Renal cortical epithelial cell (primary cell): Measurements from ENCODE around the gene PPFIA4. TPM values are rescaled to one million over a fixed set of nuclear protein-coding genes. Genes with fewer than 3 reads are reported as not detected.
A peak's percentile ranks its signal among the peaks of the same experiment; 100 is the strongest.

ENCODE experiments used
- DNase-seq: peaks from one replicate; pipeline ENCODE4 v3.0.0-alpha.2; 2011; ENCODE audit warnings: low read depth
- total RNA-seq: library from RNA; depleted of rRNA; stranded (reverse); fragments of >200 nt; gene quantifications from 2 replicates; pipeline ENCODE4 v1.2.3, GENCODE V29; 2014

The PPFIA4 gene
- total RNA-seq, 1 donor from 2014 or later: 12.4 TPM

- DNase-seq: no peak
Measured at GRCh38 chr1:203099805-203100515, 73.7 kb downstream of the PPFIA4 start.

- DNase-seq: peak; percentile 55
Measured at GRCh38 chr1:203100516-203100869, 74.2 kb downstream of the PPFIA4 start.

GRCh38 chr1:203101813-203102634 is 75.7 kb downstream of the PPFIA4 start:
- no peak for DNase-seq

DNA sequence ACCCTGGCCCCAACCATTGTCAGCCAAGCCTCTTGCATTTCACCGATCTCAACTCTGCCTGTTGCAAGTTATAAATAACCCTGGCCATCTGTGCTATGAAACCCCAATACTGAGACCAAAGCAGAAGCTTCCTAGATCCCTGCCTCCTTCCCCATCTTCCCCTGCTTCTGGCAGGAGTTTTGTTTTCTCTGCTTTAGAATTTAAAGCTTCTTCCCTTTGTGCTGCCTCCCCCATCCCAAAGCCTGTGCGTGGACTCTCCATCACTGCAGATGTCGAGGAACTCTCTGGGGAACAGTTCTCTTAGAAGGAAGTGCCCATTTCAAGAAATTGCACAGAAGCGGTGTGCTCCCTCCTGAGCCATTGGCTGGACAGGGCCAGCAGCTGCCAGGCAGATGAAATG is 76.9 kb downstream of the PPFIA4 start:
- DNase-seq: no peak

DNA sequence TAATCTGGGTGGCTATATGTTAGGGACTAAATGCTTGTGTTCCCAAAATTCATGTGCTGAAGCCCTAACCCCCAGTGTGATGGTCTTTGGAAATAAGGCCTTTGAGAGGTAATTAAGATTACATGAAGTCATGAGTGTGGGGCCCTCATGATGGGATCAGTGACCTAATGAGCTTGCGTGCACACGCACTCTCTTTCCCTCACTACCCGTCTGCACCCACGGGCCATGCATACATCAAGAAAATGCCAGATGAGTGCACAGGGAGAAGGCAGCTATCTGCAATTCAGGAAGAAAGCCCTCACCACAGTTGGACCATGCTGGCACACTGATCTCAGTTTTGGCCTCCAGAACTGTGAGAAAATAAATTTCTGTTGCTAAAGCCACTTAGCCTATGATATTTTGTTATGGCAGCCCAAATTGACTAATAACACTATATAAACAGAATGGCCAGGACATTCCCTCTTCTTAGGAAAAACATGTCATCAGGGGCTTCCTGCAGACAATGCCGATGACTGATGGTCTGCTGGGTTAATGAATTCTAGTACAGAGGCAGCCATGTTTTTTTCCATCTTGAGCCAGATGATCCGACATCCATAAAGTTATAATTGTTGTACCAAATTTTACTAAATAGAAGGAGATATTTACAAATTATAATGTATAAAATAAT is 77.7 kb downstream of the PPFIA4 start:
- DNase-seq: no peak

DNA sequence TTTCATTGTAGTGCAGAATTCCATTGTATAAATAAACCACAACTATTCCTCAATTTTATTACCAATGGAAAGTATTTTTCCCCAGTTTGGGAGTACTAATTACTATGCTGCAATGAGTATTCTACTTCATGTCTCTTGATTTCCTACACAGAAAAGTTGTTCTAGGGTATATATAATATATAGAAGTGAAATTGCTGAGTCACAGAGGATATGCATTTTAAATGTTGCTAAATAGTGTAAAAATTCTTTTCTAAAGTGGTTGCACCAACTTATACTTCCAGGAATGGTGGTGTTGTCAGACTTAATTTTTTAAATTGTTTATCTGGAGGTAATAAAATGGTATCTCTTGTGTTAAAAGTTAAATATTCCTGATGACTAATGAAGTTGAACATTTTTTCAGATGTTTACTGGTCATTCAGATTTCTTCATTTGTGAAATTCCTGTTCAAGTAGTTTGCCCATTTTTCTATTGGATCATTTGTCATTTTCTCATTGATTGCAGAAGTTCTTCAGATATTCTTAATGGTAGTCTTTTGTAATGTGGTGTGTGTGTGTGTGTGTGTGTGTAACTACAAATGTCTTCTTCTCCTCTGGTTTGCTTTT is 78.6 kb downstream of the PPFIA4 start:
- DNase-seq: no peak

- DNase-seq: no peak
Measured at GRCh38 chr1:203112475-203112874, 86.2 kb downstream of the PPFIA4 start.

GRCh38 chr1:203113308-203113707 is 87.0 kb downstream of the PPFIA4 start:
- no peak for DNase-seq

- no peak for DNase-seq
Measured at GRCh38 chr1:203114202-203114601, 87.9 kb downstream of the PPFIA4 start.

GRCh38 chr1:203116091-203116820 is 90.0 kb downstream of the PPFIA4 start:
- no peak for DNase-seq

- peak; percentile 36 for DNase-seq
Measured at GRCh38 chr1:203117611-203118575, 91.6 kb downstream of the PPFIA4 start.

DNA sequence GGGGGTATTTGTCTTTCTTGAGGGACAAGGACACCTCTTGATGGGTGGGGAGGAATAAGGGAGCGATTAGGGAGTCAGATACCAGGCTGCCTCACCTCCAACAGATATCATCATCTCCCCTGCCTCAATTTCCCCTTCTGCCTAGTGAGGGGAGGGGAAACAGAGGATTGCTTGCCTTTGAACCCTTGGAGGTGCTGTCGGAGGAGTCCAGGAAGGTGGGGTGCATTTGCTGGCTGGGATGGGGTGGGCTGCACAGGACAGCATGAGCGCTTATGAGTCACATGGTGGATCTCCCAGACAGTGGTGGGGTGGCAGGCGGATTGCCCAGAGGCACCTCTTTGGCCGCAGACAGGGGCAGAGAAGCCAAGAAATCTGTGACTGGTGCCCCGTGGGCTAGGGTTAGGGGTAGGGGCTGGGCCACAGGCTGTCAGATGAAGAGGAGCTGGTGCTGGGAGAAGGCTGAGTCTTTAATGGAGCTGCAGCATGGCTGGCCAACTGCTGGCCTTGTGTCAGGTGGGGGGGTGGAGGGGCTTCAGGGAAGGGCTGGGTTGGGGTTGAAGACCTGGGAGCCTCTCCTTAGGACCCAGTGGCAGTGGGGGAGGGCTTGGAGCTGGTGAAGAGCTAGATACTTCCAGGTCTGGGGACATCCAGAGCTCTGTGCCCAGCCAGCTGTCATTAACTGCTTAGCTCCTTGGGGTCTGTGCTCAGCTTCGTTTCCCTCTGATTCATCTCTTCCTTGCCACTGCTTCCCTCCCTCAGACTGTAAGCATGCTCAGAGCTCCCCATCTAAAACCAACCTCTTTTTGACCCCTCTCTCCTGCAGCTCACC is 94.2 kb downstream of the PPFIA4 start:
- DNase-seq: no peak

DNA sequence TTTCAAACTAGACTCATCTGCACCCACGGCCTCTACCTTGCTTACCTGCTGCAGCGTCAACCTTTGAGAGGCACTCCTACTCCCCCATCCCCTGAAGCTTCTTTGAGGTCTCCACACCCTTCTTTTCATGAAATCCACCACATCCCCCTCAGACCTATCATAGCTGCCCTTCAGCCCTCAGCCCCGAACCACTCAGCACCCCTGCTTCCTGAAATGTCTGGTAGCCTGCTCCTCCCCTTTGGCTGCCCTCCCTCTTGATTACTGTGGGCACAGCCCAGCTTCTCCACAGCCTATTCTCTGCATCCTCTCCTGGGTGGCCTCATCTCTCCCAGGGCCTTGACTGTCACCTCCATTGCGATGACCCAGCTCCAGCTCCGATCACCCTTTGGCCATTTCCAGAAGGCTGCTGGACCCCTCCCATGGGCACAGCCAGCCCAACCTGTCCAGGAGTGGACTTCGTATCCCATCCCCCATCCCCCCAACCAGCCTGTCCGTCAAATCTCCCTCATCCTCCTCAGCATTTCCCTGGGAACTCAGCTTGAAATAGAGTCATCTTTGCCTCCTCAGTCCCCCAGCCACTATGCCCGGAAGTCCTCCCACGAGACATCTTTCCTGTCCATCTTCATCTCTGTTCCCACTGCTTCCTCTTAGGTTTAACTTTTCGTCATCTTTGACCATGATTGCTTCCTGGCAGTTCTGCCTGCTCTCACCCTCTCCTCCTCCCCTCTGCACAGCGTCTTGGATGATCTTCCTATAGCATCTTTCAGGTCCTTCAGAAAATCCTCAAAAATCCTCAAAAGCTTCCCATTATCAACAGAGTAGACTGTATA is 95.1 kb downstream of the PPFIA4 start:
- DNase-seq: no peak

- DNase-seq: no peak
Measured at GRCh38 chr1:203122159-203122558, 95.9 kb downstream of the PPFIA4 start.

GRCh38 chr1:203124011-203124410 is 97.7 kb downstream of the PPFIA4 start:
- DNase-seq: no peak

DNA sequence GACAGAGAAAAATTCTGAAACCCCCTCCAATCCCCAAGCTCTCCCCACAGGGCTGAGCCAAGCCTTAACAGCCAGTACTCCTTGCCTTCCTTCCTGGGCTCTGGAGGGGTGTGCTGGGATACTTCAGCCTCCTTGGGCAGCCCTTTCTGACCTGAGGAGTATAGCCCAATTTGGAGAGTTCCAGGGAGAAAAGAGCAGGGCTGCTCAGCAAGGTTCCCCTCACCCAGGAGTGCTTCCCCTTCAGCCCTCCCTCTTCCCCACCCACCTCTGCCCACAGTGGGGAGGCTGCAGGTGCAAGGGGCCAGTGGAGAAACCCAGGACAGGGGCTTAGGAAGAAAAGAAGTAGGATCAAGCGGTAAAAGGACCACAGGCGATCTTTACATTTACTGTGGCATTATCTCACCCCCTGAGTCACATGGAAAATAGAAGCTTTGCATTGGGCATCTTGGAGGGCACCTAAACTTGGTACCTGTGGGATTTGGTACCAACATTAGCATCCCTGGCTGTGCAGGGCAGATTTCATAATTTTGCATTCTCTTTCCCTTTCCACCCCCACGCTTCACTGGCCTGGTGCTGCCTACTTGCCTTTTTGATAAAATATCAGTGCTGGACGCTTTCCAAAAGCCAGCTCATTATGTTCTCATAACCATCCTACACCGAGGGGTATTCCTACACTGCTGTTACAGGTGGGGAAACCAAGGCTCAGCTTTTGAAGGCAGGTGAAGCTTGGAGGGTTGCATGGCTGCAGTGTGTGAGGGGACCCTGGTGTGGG is 98.4 kb downstream of the PPFIA4 start:
- DNase-seq: no peak

DNA sequence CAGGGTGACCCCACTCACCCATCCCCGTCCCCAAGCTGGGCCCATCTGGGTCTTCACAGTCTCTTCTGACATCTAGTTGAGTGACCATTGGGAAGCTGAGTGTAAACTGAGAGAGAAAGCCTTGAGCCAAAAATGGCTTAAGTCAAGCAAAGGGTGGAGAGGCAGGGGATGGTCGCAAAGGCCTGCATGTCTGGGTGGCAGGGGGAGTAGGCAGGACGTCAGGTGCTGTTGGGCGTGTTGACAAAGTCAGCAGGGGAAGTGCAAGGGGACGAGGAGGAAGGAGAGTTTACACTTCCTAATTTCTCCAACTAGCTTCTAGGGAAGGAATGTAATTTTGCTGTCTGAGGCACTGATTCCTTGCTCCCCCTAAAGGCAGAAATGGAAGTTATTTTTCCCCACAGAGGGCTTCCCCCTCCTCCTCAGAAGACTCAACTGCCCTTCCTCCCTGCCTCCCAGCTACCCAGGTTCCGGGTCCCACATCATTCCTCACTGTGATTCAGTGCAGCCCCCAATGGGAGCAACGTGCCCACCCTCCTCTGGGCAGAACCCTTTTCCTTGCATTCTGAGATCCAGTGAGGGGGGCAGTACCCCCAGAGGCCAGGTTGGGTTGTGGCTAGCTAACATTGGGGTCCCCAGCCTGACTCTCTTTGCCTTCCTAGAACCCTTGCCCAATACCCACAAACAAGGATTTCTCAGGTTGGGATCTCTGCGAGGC is 100.0 kb downstream of the PPFIA4 start:
- DNase-seq: peak; percentile 58
